NCI-H146 treated with DMSO at 0.1 percent for 48 hours (cell line): ENCODE measurements around the gene CCDC178.
A peak's percentile ranks its signal among the peaks of the same experiment; 100 is the strongest.
"Not testable (repeated sequence)": the region's sequence is repeated elsewhere in the genome, so short reads cannot be mapped to it uniquely, and the experiment has no call there.

Experiments used
- DNase-seq: peaks from one replicate; lab custom pipeline; 2025; ENCODE audit not compliant: unreplicated experiment; lab: John Stamatoyannopoulos, UW

The CCDC178 gene

GRCh38 chr18:33355756-33356155 is 84.8 kb downstream of the CCDC178 start:
- no peak for DNase-seq

GRCh38 chr18:33355263-33355662 is 85.3 kb downstream of the CCDC178 start:
- DNase-seq: peak; percentile 28

GRCh38 chr18:33350256-33350655 is 90.3 kb downstream of the CCDC178 start:
- no peak for DNase-seq

GRCh38 chr18:33339733-33340132 is 100.8 kb downstream of the CCDC178 start:
- DNase-seq: not testable (repeated sequence)

GRCh38 chr18:33334781-33335180 is 105.7 kb downstream of the CCDC178 start:
- no peak for DNase-seq

GRCh38 chr18:33330711-33331110 is 109.8 kb downstream of the CCDC178 start:
- no peak for DNase-seq

- no peak for DNase-seq
Measured at GRCh38 chr18:33326975-33327374, 113.5 kb downstream of the CCDC178 start.

GRCh38 chr18:33317640-33318039 is 122.9 kb downstream of the CCDC178 start:
- no peak for DNase-seq

GRCh38 chr18:33316146-33316587 is 124.4 kb downstream of the CCDC178 start:
- no peak for DNase-seq

- DNase-seq: no peak
Measured at GRCh38 chr18:33307520-33307919, 133.0 kb downstream of the CCDC178 start.

- DNase-seq: no peak
Measured at GRCh38 chr18:33304277-33304676, 136.2 kb downstream of the CCDC178 start.

GRCh38 chr18:33291539-33291938 is 149.0 kb downstream of the CCDC178 start:
- DNase-seq: no peak

GRCh38 chr18:33288082-33288716 is 152.3 kb downstream of the CCDC178 start:
- no peak for DNase-seq

GRCh38 chr18:33282709-33283333 is 157.7 kb downstream of the CCDC178 start:
- DNase-seq: no peak

GRCh38 chr18:33282142-33282541 is 158.4 kb downstream of the CCDC178 start:
- no peak for DNase-seq

- no peak for DNase-seq
Measured at GRCh38 chr18:33277431-33277830, 163.1 kb downstream of the CCDC178 start.

- DNase-seq: no peak
Measured at GRCh38 chr18:33275843-33276242, 164.7 kb downstream of the CCDC178 start.

GRCh38 chr18:33270297-33270696 is 170.2 kb downstream of the CCDC178 start:
- DNase-seq: no peak

GRCh38 chr18:33269223-33269622 is 171.3 kb downstream of the CCDC178 start:
- DNase-seq: no peak

- no peak for DNase-seq
Measured at GRCh38 chr18:33264566-33264965, 176.0 kb downstream of the CCDC178 start.

- DNase-seq: no peak
Measured at GRCh38 chr18:33239298-33239697, 201.2 kb downstream of the CCDC178 start.

- no peak for DNase-seq
Measured at GRCh38 chr18:33232318-33232626, 208.2 kb downstream of the CCDC178 start.
